ENCODE data around the gene IRF4. TPM values are rescaled to one million over a fixed set of nuclear protein-coding genes. Genes with fewer than 3 reads are reported as not detected.
"Not testable (repeated sequence)": the region's sequence is repeated elsewhere in the genome, so short reads cannot be mapped to it uniquely, and the experiment has no call there.

The IRF4 gene
- total RNA-seq, 4 donors from 2014 or later = 3.5 to 5.8 (median 4.1) TPM

DNA sequence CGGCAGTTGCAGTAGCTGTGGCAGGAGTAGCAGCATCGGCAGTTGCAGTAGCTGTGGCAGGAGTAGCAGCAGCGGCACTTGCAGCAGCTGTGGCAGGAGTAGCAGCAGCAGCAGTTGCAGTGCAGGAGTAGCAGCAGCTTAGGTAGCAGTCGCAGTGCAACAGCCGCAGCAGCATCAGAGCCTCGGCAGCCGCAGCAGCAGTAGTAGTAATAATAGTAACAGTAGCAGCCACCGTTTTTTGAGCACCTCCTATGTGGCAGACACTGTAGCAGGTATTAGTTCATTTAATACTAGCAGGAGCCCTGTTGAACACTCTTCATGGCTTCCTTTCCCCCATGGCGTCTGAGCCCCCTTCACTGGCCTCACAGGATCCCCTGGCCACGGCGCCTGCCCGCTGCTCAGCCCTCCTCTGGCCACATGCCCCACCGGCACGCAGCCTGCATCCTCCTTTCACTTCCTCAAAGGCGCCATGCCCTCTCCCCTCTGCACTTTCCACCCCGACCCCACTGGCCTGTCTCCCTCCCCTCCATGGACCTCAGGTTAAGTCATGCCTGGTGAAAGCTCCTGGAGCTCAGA, 19.1 kb upstream of the IRF4 start:
- TF ChIP-seq, protein P1, sequence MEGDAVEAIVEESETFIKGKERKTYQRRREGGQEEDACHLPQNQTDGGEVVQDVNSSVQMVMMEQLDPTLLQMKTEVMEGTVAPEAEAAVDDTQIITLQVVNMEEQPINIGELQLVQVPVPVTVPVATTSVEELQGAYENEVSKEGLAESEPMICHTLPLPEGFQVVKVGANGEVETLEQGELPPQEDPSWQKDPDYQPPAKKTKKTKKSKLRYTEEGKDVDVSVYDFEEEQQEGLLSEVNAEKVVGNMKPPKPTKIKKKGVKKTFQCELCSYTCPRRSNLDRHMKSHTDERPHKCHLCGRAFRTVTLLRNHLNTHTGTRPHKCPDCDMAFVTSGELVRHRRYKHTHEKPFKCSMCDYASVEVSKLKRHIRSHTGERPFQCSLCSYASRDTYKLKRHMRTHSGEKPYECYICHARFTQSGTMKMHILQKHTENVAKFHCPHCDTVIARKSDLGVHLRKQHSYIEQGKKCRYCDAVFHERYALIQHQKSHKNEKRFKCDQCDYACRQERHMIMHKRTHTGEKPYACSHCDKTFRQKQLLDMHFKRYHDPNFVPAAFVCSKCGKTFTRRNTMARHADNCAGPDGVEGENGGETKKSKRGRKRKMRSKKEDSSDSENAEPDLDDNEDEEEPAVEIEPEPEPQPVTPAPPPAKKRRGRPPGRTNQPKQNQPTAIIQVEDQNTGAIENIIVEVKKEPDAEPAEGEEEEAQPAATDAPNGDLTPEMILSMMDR (IDR thresholded peaks at IDR 0.05) = no peak
- DNase-seq (ENCODE audit: low spot score) (no peak), ATAC-seq (ENCODE audit: low FRiP score) (no peak)

DNA sequence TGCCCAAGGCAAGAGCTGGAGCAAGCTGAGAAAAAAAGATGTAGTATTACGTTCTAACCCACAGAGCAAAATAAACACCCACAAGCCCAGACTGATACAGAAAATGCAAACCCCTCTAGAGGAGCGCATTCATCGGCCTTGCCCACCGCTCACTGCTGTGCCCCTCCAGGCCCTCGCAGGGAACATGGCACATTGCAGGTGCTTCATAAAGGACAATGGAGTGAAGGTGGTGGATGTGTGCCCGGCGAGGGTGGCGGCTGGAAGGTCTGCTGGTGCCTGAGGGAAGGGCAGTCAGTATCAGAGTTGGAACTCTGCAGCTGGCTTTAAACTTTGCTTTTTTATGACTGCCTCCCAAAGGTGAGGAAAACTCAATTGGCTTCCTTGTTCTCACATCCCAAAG, 18.5 kb upstream of the IRF4 start:
- no peak for DNase-seq (ENCODE audit: low spot score)
- TF ChIP-seq, protein P1 (IDR thresholded peaks at IDR 0.05) = no peak
- ATAC-seq (ENCODE audit: low FRiP score) = no peak

DNA sequence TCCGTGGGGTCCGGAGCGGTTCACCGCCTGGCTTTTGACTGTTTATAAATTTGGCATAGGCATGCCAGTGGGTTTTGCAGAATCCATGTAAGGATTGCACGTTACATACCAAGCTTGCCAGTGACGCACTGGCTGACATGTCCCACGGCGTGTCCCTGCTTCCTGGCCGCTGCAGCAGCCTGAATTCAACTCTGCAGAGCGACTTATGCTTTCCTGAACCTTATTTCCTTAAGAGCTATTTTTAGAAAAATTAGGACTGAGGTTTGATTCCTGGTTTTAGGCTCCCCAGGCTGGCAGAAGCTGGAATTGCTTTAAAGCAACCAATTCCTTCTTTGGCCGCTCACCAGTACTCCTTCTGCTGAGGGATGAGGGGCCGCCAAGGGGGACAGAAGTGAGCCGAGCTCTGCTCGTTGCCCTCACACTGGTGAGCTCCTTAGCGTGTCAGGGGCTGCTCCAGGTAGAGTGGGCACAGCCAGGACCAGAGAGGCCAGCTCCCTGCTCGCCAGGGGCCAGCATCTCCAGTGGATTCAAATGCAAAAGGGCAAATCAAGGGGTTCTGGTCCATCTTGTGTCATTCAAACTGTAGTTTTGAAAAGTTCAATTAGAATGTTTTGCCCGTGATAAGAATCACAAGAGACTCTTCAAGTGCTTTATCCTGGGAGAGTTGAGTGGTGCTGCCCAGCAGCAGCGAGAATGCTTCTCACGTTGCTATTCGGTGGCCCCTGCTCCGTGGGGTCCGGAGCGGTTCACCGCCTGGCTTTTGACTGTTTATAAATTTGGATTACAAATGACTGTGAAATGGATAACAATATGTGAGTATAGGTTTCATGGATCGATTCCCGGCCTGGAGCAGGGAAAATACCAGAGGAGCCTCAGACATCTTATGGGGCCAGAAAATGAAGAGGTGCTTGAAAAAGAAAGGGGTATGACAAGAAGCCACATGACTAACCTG, 17.5 kb upstream of the IRF4 start:
- no peak for ATAC-seq (ENCODE audit: low FRiP score)
- DNase-seq (ENCODE audit: low spot score) = no peak
- TF ChIP-seq, protein P1 (IDR thresholded peaks at IDR 0.05) = peak in 1 of 3 donors; percentile 20

DNA sequence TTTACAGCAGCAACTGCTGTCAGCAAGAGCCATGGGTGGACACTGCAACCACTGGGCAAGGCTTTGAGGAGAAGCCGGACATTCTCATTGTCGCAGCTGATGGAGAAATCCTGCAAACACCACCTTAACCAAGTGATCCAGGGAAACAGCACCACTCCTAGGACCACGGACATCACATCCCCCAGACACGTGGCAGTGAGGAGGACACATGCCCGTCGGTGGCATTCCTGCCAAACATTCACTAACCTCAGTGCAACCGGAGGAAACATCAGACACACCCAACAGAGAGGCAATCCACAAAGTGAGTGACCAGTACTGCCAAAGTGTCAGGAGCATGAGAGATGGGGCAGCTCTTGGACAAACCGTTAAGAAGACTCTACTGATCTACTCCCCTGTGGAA, 16.6 kb upstream of the IRF4 start:
- DNase-seq (ENCODE audit: low spot score) (no peak), ATAC-seq (ENCODE audit: low FRiP score) (no peak)
- TF ChIP-seq, protein P1 (IDR thresholded peaks at IDR 0.05) = no peak

DNA sequence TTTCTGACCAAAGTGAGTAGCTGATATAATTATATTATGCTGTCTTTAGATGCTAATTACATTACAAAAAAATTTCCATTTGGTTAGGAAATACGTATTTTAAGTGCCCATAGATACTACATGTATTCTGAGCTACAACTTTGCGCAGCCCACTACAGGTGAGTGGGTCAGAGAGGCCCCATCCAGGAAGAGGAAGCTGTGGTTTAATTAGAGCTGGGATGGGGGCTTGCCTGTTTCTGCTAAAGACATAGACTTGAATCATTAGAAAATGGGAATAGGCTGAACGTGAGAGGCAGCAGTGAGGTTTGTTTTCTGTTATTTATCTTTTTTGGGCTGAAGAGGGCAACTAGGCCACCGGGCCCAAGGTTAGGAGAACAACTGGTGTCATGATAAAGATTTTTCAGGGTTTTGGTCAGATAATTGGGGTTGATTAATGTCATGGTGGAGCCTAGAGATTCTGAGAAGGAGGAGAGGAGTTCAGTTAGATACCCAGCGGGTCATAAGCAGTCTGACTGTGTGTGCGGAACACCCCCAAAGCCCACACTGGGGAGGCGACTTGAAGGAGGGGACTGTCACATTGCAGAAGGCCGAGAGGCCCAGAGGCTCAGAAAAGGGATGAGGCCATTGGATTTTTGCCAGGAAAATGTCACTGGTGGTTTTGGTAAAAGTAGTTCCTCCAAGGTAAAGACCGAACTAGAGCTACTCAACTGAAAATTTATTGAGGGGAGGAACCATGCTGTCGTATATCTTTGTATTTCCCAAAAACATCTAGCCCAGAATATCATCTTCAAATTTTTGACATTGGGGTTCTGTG, 14.5 kb upstream of the IRF4 start:
- no peak for ATAC-seq (ENCODE audit: low FRiP score)
- DNase-seq (ENCODE audit: low spot score) = no peak
- TF ChIP-seq, protein P1 (IDR thresholded peaks at IDR 0.05) = no peak

DNA sequence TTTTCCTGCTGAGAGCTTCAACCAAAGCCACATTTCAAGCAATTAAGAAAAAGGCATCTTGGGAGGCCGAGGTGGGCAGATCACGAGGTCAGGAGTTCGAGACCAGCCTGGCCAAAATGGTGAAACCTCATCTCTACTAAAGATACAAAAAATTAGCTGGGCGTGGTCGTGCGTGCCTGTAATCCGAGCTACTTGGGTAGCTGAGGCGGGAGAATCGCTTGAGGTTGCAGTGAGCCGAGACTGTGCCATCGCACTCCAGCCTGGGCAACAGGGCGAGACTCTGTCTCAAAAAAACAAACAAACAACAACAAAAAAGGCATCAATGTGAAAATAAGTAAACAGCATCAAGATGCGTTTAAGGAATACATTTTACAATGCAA, 13.9 kb upstream of the IRF4 start:
- not testable (repeated sequence) for ATAC-seq (ENCODE audit: low FRiP score); DNase-seq (ENCODE audit: low spot score)

Measured in omental fat pad (tissue), 4 donors.